Fibroblast of lung (primary cell): Measurements from ENCODE around the gene INPP5A.

Experiments
- EZH2 ChIP-seq: IDR thresholded peaks from 2 replicates; pipeline ENCODE4 v1.5.1; 2012; ENCODE audit warnings: low read length, control low read depth, mild to moderate bottlenecking; ENCODE audit errors: missing control alignments
- TF ChIP-seq, protein P1 (sequence below), 2 donors: IDR thresholded peaks in 1 of 2; conservative IDR thresholded peaks in 1 of 2; 1 replicate in 1 of 2; 2 replicates in 1 of 2; pipeline ENCODE4 v1.5.1; 2011 to 2012; ENCODE audit warnings: low read length in 2 of 2, control low read depth in 1 of 2, inconsistent platforms in 1 of 2, low read depth in 1 of 2, mild to moderate bottlenecking in 1 of 2

DNA sequence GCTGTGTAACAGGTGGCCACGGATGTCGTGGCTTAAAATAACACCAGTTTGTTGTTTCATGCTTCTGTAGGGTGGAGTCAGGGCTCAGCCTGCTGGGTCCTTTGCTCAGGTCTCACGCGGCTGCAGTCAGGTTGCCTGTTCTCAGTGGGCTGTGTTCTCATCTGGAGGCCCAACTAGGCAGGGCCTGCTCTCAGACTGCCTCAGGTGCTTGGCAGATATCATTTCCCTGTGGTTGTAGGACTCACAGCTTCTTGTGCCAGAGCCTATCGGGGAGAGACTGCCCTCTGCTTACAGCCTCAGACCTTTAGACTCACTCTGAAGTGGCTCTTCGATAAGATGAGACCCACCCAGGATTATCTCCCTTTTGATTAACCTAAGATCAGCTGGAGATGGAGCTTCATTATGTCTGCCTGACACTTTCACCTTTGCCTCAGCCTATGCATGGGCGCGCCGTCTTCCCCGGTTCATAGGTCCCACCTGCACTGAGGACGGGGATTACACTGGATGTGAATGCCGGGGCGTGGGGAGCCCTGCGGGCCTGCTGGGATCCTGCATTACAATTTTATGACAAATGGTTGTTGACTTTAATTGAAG is 55.3 kb downstream of the INPP5A start:
- TF ChIP-seq, protein P1, sequence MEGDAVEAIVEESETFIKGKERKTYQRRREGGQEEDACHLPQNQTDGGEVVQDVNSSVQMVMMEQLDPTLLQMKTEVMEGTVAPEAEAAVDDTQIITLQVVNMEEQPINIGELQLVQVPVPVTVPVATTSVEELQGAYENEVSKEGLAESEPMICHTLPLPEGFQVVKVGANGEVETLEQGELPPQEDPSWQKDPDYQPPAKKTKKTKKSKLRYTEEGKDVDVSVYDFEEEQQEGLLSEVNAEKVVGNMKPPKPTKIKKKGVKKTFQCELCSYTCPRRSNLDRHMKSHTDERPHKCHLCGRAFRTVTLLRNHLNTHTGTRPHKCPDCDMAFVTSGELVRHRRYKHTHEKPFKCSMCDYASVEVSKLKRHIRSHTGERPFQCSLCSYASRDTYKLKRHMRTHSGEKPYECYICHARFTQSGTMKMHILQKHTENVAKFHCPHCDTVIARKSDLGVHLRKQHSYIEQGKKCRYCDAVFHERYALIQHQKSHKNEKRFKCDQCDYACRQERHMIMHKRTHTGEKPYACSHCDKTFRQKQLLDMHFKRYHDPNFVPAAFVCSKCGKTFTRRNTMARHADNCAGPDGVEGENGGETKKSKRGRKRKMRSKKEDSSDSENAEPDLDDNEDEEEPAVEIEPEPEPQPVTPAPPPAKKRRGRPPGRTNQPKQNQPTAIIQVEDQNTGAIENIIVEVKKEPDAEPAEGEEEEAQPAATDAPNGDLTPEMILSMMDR (conservative IDR thresholded peaks at IDR 0.05 in 1 of 2, IDR thresholded peaks at IDR 0.05 in 1 of 2; ENCODE audit: low read depth in 1 of 2, low read length in 2 of 2), result no peak
- TF ChIP-seq EZH2, result no peak
